GM23248 (cell line): ENCODE data around the gene RBFOX2.

Experiments used
- EZH2 ChIP-seq: fragments of 200-600 bp; sonication (generic); IDR thresholded peaks from 2 replicates; pipeline ENCODE4 v1.6.1; 2018; ENCODE audit warnings: antibody characterized with exemption, mild to moderate bottlenecking; ENCODE audit not compliant: insufficient read depth, poor library complexity, severe bottlenecking
- EZH2phosphoT487 ChIP-seq: fragments of 200-600 bp; sonication (generic); IDR thresholded peaks from 2 replicates; pipeline ENCODE4 v1.6.1; 2018; ENCODE audit warnings: antibody characterized with exemption, moderate library complexity, mild to moderate bottlenecking, low read depth; ENCODE audit not compliant: insufficient read depth

GRCh38 chr22:36002084-36002483 is 26.5 kb downstream of the RBFOX2 start:
- TF ChIP-seq EZH2, result no peak
- no peak for TF ChIP-seq EZH2phosphoT487
